Neural cell (in vitro differentiated cells): ENCODE data around the gene COL6A2. TPM values are rescaled to one million over a fixed set of nuclear protein-coding genes. Genes with fewer than 3 reads are reported as not detected.

Experiments
- H2AFZ ChIP-seq: fragments of 200-600, 300-800 bp; sonication (generic), shearing (Covaris generic); 2 replicates; pipeline ENCODE4 v1.6.0; 2014; ENCODE audit warnings: low read depth, mild to moderate bottlenecking, antibody characterized with exemption, low read length, moderate library complexity
- H3F3A ChIP-seq: fragments of 200-600 bp; shearing (Covaris generic); 2 replicates; pipeline ENCODE4 v1.6.1; 2016; ENCODE audit warnings: mild to moderate bottlenecking, moderate library complexity, mixed read lengths, antibody characterized with exemption, low read length; ENCODE audit not compliant: insufficient read depth, poor library complexity, severe bottlenecking
- H3K27ac ChIP-seq: fragments of 200-600, 300-800 bp; sonication (generic), shearing (Covaris generic); 2 replicates; pipeline ENCODE4 v1.5.1; 2014; ENCODE audit warnings: mild to moderate bottlenecking, low read length, moderate library complexity
- H3K27me3 ChIP-seq: fragments of 300-800, 200-600 bp; sonication (generic), shearing (Covaris generic); 2 replicates; pipeline ENCODE4 v1.6.0; 2014; ENCODE audit warnings: mild to moderate bottlenecking, low read depth, low read length, moderate library complexity; ENCODE audit not compliant: insufficient read depth
- H3K36me3 ChIP-seq: fragments of 300-800, 200-600 bp; sonication (generic), shearing (Covaris generic); 2 replicates; pipeline ENCODE4 v1.5.1; 2014; ENCODE audit warnings: mild to moderate bottlenecking, antibody characterized with exemption, low read length, moderate library complexity; ENCODE audit not compliant: insufficient read depth
- H3K4me2 ChIP-seq: fragments of 300-800, 200-600 bp; sonication (generic), shearing (Covaris generic); 2 replicates; pipeline ENCODE4 v1.6.0; 2014; ENCODE audit warnings: mild to moderate bottlenecking, low read length
- H3K4me3 ChIP-seq: fragments of 300-800, 200-600 bp; sonication (generic), shearing (Covaris generic); 2 replicates; pipeline ENCODE4 v1.5.1; 2014; ENCODE audit warnings: mild to moderate bottlenecking, low read length, moderate library complexity
- H3K79me2 ChIP-seq: fragments of 200-600 bp; shearing (Covaris generic); replicated peaks from 2 replicates; pipeline ENCODE4 v1.6.0; 2014; ENCODE audit warnings: mild to moderate bottlenecking, low read length, moderate library complexity; ENCODE audit not compliant: insufficient read depth
- H3K9ac ChIP-seq: fragments of 300-800, 200-600 bp; sonication (generic), shearing (Covaris generic); 2 replicates; pipeline ENCODE4 v1.6.1; 2016; ENCODE audit warnings: mild to moderate bottlenecking, low read length, mixed read lengths
- H3K9me2 ChIP-seq: fragments of 200-600 bp; shearing (Covaris generic); 2 replicates; pipeline ENCODE4 v1.6.1; 2016; ENCODE audit warnings: mild to moderate bottlenecking, low read length, mixed read lengths; ENCODE audit not compliant: insufficient read depth
- H3K9me3 ChIP-seq: fragments of 200-600, 300-800 bp; sonication (generic), shearing (Covaris generic); 2 replicates; pipeline ENCODE4 v1.6.1; 2016; ENCODE audit warnings: mild to moderate bottlenecking, mixed run types, low read length, moderate library complexity, mixed read lengths
- H4K20me1 ChIP-seq: fragments of 200-600 bp; shearing (Covaris generic); 2 replicates; pipeline ENCODE4 v1.6.1; 2016; ENCODE audit warnings: mild to moderate bottlenecking, mixed run types; ENCODE audit not compliant: insufficient read depth
- CTCF ChIP-seq: fragments of 450-650 bp; IDR thresholded peaks from 2 replicates; pipeline ENCODE4 v1.5.1; 2014; ENCODE audit warnings: antibody characterized with exemption, mild to moderate bottlenecking, moderate library complexity; ENCODE audit not compliant: poor library complexity, severe bottlenecking
- EP300 ChIP-seq: fragments of 450-650 bp; conservative IDR thresholded peaks from 2 replicates; pipeline ENCODE4 v1.6.1; 2014; ENCODE audit warnings: antibody characterized with exemption, mild to moderate bottlenecking, moderate library complexity; ENCODE audit not compliant: poor library complexity, severe bottlenecking
- EZH2 ChIP-seq: fragments of 200-600, 300-800 bp; shearing (Covaris generic), sonication (generic); IDR thresholded peaks from 2 replicates; pipeline ENCODE4 v1.6.1; 2014; ENCODE audit warnings: antibody characterized with exemption, low read length, borderline replicate concordance, mild to moderate bottlenecking; ENCODE audit not compliant: insufficient read depth, poor library complexity, severe bottlenecking
- MXI1 ChIP-seq: fragments of 450-650 bp; conservative IDR thresholded peaks from 2 replicates; pipeline ENCODE4 v1.6.1; 2014; ENCODE audit warnings: antibody characterized with exemption, mild to moderate bottlenecking; ENCODE audit not compliant: poor library complexity, severe bottlenecking
- POLR2AphosphoS5 ChIP-seq: IDR thresholded peaks from 2 replicates; pipeline ENCODE4 v1.6.1; 2012
- RAD21 ChIP-seq: fragments of 450-650 bp; conservative IDR thresholded peaks from 2 replicates; pipeline ENCODE4 v1.6.1; 2014; ENCODE audit warnings: antibody characterized with exemption, mild to moderate bottlenecking, moderate library complexity
- REST ChIP-seq: IDR thresholded peaks from 2 replicates; pipeline ENCODE4 v1.6.1; 2012; ENCODE audit warnings: borderline replicate concordance
- TAF1 ChIP-seq: IDR thresholded peaks from 2 replicates; pipeline ENCODE4 v1.6.1; 2012; ENCODE audit warnings: low read depth
- polyA plus RNA-seq: library from polyadenylated mRNA; depleted of rRNA; stranded (reverse); fragments of >200 nt; gene quantifications from 2 replicates; pipeline ENCODE4 v1.2.3, GENCODE V29; 2014

COL6A2 gene
- polyA plus RNA-seq, 1 donor from 2014 or later, result not detected

- no peaks in the 10 kb centered on the region for H3F3A ChIP-seq
- TF ChIP-seq MXI1, result no peak
- TF ChIP-seq TAF1, result no peak
- no peak for TF ChIP-seq POLR2AphosphoS5
- TF ChIP-seq CTCF, result no peak
- no peak for TF ChIP-seq RAD21
- TF ChIP-seq REST, result no peak
- H3K4me3 ChIP-seq, result no peak overlapping the region
- H3K27ac ChIP-seq, result no peak overlapping the region
- no peaks in the 10 kb centered on the region for H3K36me3 ChIP-seq
- no peak overlapping the region for H3K9ac ChIP-seq
- H3K9me2 ChIP-seq, result no peaks in the 10 kb centered on the region
- no peaks in the 10 kb centered on the region for H3K27me3 ChIP-seq
- no peaks in the 10 kb centered on the region for H3K9me3 ChIP-seq
- H2AFZ ChIP-seq, result no peak overlapping the region
- H3K4me2 ChIP-seq, result no peak overlapping the region
- H4K20me1 ChIP-seq, result no peaks in the 10 kb centered on the region
- H3K79me2 ChIP-seq, result no peaks in the 10 kb centered on the region
These were observed 33.6 kb downstream of the COL6A2 start for GRCh38 chr21:46131588-46131837.

- H3F3A ChIP-seq, result no peaks in the 10 kb centered on the region
- H3K4me2 ChIP-seq, result no peak overlapping the region
- H3K79me2 ChIP-seq, result no peaks in the 10 kb centered on the region
- TF ChIP-seq REST (no peak), EZH2 (no peak), EP300 (no peak), MXI1 (no peak), TAF1 (no peak)
- H3K27me3 ChIP-seq, result no peaks in the 10 kb centered on the region
- no peak overlapping the region for H3K9ac ChIP-seq
- no peaks in the 10 kb centered on the region for H3K36me3 ChIP-seq
- no peaks in the 10 kb centered on the region for H3K9me2 ChIP-seq
- H3K27ac ChIP-seq, result no peak overlapping the region
- H4K20me1 ChIP-seq, result no peaks in the 10 kb centered on the region
- no peak overlapping the region for H3K4me3 ChIP-seq
- H3K9me3 ChIP-seq, result no peaks in the 10 kb centered on the region
- H2AFZ ChIP-seq, result no peak overlapping the region
These were observed 34.1 kb downstream of the COL6A2 start for GRCh38 chr21:46131838-46132651.
